B cell (primary cell): ENCODE results near the gene MYO16. TPM values are rescaled to one million over a fixed set of nuclear protein-coding genes. Genes with fewer than 3 reads are reported as not detected.

Source experiments
- ATAC-seq: fragments of 200-7000 bp; cut with Tn5 transposase; one replicate; pipeline ENCODE4 v1.10.0; 2021; ENCODE audit warnings: low read depth, mild to moderate bottlenecking, moderate number of reproducible peaks, moderate library complexity
- CTCF ChIA-PET: fragments of 350-600 bp; sonication (Branson Sonifier 250); formaldehyde crosslinking; loops from one replicate; lab custom pipeline; 2021; ENCODE audit warnings: antibody characterized with exemption, inconsistent platforms; lab: Charles Lee
- POLR2A ChIA-PET: fragments of 350-600 bp; sonication (Branson Sonifier 250); formaldehyde crosslinking; loops from one replicate; lab custom pipeline; 2021; ENCODE audit warnings: antibody characterized with exemption; lab: Charles Lee
- DNase-seq: peaks from one replicate; pipeline ENCODE4 v3.0.0; 2013
- H2AFZ ChIP-seq: 2 replicates; pipeline ENCODE4 v1.6.1; 2012; ENCODE audit warnings: mild to moderate bottlenecking, low read depth, low read length; ENCODE audit not compliant: insufficient read depth, poor library complexity, severe bottlenecking
- H3K27ac ChIP-seq, 2 donors: 1 replicate in 1 of 2; 2 replicates in 1 of 2; pipeline ENCODE4 v1.5.1; 2012 to 2013; ENCODE audit warnings: low read length in 2 of 2, mild to moderate bottlenecking in 2 of 2, moderate library complexity in 1 of 2
- H3K27me3 ChIP-seq, 4 experiments: fragments of 200-600 bp in 1 of 4; sonication (generic) in 1 of 4; replicated peaks in 1 of 4; 1 replicate in 2 of 4; 2 replicates in 2 of 4; pipeline versions ENCODE4 v1.6.1 to v1.7.0; 2013 to 2016; ENCODE audit warnings: low read length in 3 of 4, mild to moderate bottlenecking in 2 of 4, mixed read lengths in 1 of 4, moderate library complexity in 1 of 4; ENCODE audit not compliant: insufficient read depth in 4 of 4, control insufficient read depth in 3 of 4; ENCODE audit errors: control extremely low read depth in 1 of 4
- H3K36me3 ChIP-seq, 2 experiments: replicated peaks in 1 of 2; 1 replicate in 1 of 2; 2 replicates in 1 of 2; pipeline versions ENCODE4 v1.6.1 to v1.7.1; 2013; ENCODE audit warnings: low read length in 1 of 2; ENCODE audit not compliant: insufficient read depth in 2 of 2, control insufficient read depth in 1 of 2; ENCODE audit errors: control extremely low read depth in 1 of 2, extremely low read depth in 1 of 2
- H3K4me1 ChIP-seq, 2 donors: fragments of 200-600 bp in 1 of 2; sonication (generic) in 1 of 2; 1 replicate in 1 of 2; 2 replicates in 1 of 2; pipeline versions ENCODE4 v1.5.1 to v1.6.1; 2013 to 2017; ENCODE audit warnings: low read length in 2 of 2; ENCODE audit not compliant: control insufficient read depth in 2 of 2, insufficient read depth in 2 of 2
- H3K4me2 ChIP-seq: replicated peaks from 2 replicates; pipeline ENCODE3; 2012; ENCODE audit warnings: mild to moderate bottlenecking, low read depth, low read length; ENCODE audit not compliant: poor library complexity, severe bottlenecking
- H3K4me3 ChIP-seq, 5 experiments: fragments of 200-600 bp in 1 of 5; sonication (generic) in 1 of 5; 1 replicate in 3 of 5; 2 replicates in 2 of 5; pipeline versions ENCODE4 v1.5.1 to v1.7.0; 2011 to 2016; ENCODE audit warnings: low read length in 4 of 5, mild to moderate bottlenecking in 4 of 5, low read depth in 2 of 5, control low read depth in 1 of 5, moderate library complexity in 1 of 5; ENCODE audit not compliant: insufficient read depth in 1 of 5; ENCODE audit errors: control extremely low read depth in 1 of 5, extremely low read depth in 1 of 5
- H3K79me2 ChIP-seq: fragments of 200-600 bp; sonication (generic); one replicate; pipeline ENCODE4 v1.6.0; 2016; ENCODE audit warnings: low read length; ENCODE audit not compliant: control insufficient read depth, insufficient read depth
- H3K9ac ChIP-seq: fragments of 200-600 bp; sonication (generic); 2 replicates; pipeline ENCODE4 v1.6.1; 2017; ENCODE audit warnings: mild to moderate bottlenecking, low read length, moderate library complexity
- H3K9me3 ChIP-seq, 3 donors: one replicate each; pipeline versions ENCODE4 v1.6.1 to v1.7.1; 2013; ENCODE audit warnings: low read length in 2 of 3; ENCODE audit not compliant: control insufficient read depth in 2 of 3, insufficient read depth in 1 of 3; ENCODE audit errors: control extremely low read depth in 1 of 3
- H4K20me1 ChIP-seq: 2 replicates; pipeline ENCODE4 v1.6.0; 2012; ENCODE audit warnings: mild to moderate bottlenecking, low read length; ENCODE audit not compliant: insufficient read depth, control insufficient read depth, poor library complexity, severe bottlenecking
- H3K27ac Mint-ChIP-seq: one replicate; pipeline ENCODE4 v1.8.0; 2021; ENCODE audit warnings: mixed read lengths
- H3K27me3 Mint-ChIP-seq: one replicate; pipeline ENCODE4 v1.8.0; 2021; ENCODE audit warnings: mixed read lengths
- H3K4me1 Mint-ChIP-seq: one replicate; pipeline ENCODE4 v1.8.0; 2021; ENCODE audit warnings: mixed read lengths
- H3K4me3 Mint-ChIP-seq: one replicate; pipeline ENCODE4 v1.8.0; 2021; ENCODE audit warnings: mixed read lengths
- H3K9me3 Mint-ChIP-seq: one replicate; pipeline ENCODE4 v1.8.0; 2022; ENCODE audit warnings: mixed read lengths; ENCODE audit not compliant: insufficient read depth
- EZH2 ChIP-seq: IDR thresholded peaks from 2 replicates; pipeline ENCODE4 v1.6.1; 2012; ENCODE audit warnings: borderline replicate concordance, low read depth, mild to moderate bottlenecking, moderate library complexity, low read length; ENCODE audit not compliant: insufficient read depth, poor library complexity, severe bottlenecking
- WGBS: methylation state at CpG from one replicate; pipeline ENCODE4 v1.1.5; 2013; ENCODE audit warnings: missing lambda C conversion rate; ENCODE audit not compliant: insufficient coverage; 5-methylcytosine and 5-hydroxymethylcytosine counted together
- intact Hi-C: fragments of 100-400 bp; cut with micrococcal nuclease; formaldehyde crosslinking; loops from one replicate; pipeline ENCODE4 v1.10.0; 2022
- polyA plus RNA-seq: library from polyadenylated mRNA; depleted of rRNA; stranded (reverse); fragments of >200 nt; gene quantifications from 2 replicates; pipeline ENCODE4 v1.2.3, GENCODE V29; 2012
- total RNA-seq, 2 donors: library from RNA; stranded (reverse); fragments of 120-200 nt in 1 of 2; gene quantifications; 1 replicate in 1 of 2; 2 replicates in 1 of 2; pipeline versions ENCODE4 v1.2.3 to v1.2.4, GENCODE V29; 2013 to 2022
- TF ChIP-seq, protein P1 (sequence below): fragments of 200-600 bp; IDR thresholded peaks from one replicate; pipeline ENCODE4 v1.8.0; 2022; ENCODE audit warnings: antibody characterized with exemption, mild to moderate bottlenecking

The MYO16 gene
- total and polyA plus RNA-seq, 2 donors (not counting 1 experiment from before 2014, with no cell fraction given): not detected

DNA sequence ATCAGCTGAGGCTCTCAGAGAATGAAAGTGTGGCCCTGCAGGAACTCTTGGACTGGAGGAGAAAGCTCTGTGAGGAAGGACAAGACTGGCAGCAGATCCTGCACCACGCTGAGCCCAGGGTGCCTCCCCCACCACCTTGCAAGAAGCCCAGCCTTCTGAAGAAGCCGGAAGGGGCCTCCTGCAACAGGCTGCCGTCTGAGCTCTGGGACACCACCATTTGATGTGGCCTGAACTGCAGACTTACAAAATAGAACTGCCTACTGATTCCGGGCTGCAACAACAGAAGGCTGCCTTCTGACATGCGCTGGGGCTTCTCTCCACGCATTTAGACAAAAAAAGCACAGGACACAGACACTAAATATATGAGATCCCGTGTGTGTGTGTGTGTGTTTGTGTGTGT is 577.2 kb downstream of the MYO16 start:
- DNase-seq: no peak
- no peak overlapping the region for H3K4me3 Mint-ChIP-seq

DNA sequence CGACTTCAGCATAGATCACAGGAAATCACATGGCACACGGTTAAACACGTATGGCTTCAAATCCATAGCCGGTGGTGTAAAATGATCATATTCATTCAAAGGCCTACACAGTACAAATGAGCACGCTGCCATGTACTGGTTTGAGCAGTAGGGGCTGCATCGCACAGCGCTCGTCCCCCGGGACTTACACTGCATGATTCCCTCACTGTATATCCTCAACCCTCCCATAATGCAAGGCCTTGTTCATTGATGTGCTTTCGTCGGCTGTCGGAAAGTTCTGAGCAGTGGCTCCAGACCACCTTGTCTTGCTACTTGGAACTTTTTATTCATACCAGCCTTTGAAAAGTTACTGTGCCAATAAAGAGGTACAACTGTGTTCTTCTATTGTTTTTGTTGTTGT is 578.2 kb downstream of the MYO16 start:
- no peaks in the 10 kb centered on the region for H3K9me3 Mint-ChIP-seq
- H3K36me3 ChIP-seq: no peaks in the 10 kb centered on the region
- no peaks in the 10 kb centered on the region for H3K4me1 Mint-ChIP-seq
- no peaks in the 10 kb centered on the region for H4K20me1 ChIP-seq
- ATAC-seq (no peak), DNase-seq (no peak)
- no peak overlapping the region for H3K9ac ChIP-seq
- no peak overlapping the region for H3K27ac Mint-ChIP-seq
- no peak overlapping the region for H2AFZ ChIP-seq
- 96% methylated on average over 9 of the region's 12 CpGs for WGBS
- CTCF ChIA-PET: no interaction called here
- no peak overlapping the region for H3K27ac ChIP-seq
- H3K27me3 Mint-ChIP-seq: peaks cover 6% of the 10 kb centered on the region
- intact Hi-C loops: no loop called here
- no peaks in the 10 kb centered on the region for H3K27me3 ChIP-seq
- H3K4me3 Mint-ChIP-seq: no peak overlapping the region
- POLR2A ChIA-PET: no interaction called here
- TF ChIP-seq EZH2: no peak
- no peak overlapping the region for H3K4me3 ChIP-seq
- H3K4me1 ChIP-seq: no peaks in the 10 kb centered on the region
- no peak overlapping the region for H3K4me2 ChIP-seq
- no peaks in the 10 kb centered on the region for H3K79me2 ChIP-seq
- H3K9me3 ChIP-seq: no peaks in the 10 kb centered on the region

More for the DNA sequence above, 577.2 kb downstream of the MYO16 start:
- Histone ChIP-seq H3K9me3 (no peaks in the 10 kb centered on the region), H3K9ac (no peak overlapping the region), H4K20me1 (no peaks in the 10 kb centered on the region), H3K4me2 (no peak overlapping the region), H2AFZ (no peak overlapping the region), H3K4me3 (no peak overlapping the region), H3K4me1 (no peaks in the 10 kb centered on the region), H3K27me3 (no peaks in the 10 kb centered on the region), H3K36me3 (no peaks in the 10 kb centered on the region), H3K27ac (no peak overlapping the region), H3K79me2 (no peaks in the 10 kb centered on the region)
- TF ChIP-seq, protein P1, sequence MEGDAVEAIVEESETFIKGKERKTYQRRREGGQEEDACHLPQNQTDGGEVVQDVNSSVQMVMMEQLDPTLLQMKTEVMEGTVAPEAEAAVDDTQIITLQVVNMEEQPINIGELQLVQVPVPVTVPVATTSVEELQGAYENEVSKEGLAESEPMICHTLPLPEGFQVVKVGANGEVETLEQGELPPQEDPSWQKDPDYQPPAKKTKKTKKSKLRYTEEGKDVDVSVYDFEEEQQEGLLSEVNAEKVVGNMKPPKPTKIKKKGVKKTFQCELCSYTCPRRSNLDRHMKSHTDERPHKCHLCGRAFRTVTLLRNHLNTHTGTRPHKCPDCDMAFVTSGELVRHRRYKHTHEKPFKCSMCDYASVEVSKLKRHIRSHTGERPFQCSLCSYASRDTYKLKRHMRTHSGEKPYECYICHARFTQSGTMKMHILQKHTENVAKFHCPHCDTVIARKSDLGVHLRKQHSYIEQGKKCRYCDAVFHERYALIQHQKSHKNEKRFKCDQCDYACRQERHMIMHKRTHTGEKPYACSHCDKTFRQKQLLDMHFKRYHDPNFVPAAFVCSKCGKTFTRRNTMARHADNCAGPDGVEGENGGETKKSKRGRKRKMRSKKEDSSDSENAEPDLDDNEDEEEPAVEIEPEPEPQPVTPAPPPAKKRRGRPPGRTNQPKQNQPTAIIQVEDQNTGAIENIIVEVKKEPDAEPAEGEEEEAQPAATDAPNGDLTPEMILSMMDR: no peak
- TF ChIP-seq EZH2: no peak
- WGBS: 79% methylated on average over 4 of the region's 7 CpGs
- H3K9me3 Mint-ChIP-seq: no peaks in the 10 kb centered on the region
- H3K27me3 Mint-ChIP-seq: peaks cover 6% of the 10 kb centered on the region
- ChIA-PET POLR2A (no interaction called here), CTCF (no interaction called here)
- no peak for ATAC-seq
- H3K4me1 Mint-ChIP-seq: no peaks in the 10 kb centered on the region
- no peak overlapping the region for H3K27ac Mint-ChIP-seq
- intact Hi-C loops: no loop called here
